Right ventricle myocardium superior (tissue), 1 donor: ENCODE measurements around the gene EIF4ENIF1. TPM values are rescaled to one million over a fixed set of nuclear protein-coding genes. Genes with fewer than 3 reads are reported as not detected.

ENCODE experiments used
- ATAC-seq: fragments of 200-7000 bp; cut with Tn5 transposase; one replicate; pipeline ENCODE4 v1.9.1; 2020; ENCODE audit warnings: mild to moderate bottlenecking; ENCODE audit not compliant: poor library complexity
- DNase-seq: peaks from one replicate; pipeline ENCODE4 v3.0.0-alpha.2; 2020
- intact Hi-C: fragments of 100-400 bp; cut with DNase I; formaldehyde crosslinking; loops from one replicate; pipeline ENCODE4 v1.11.2; 2022
- total RNA-seq: library from RNA; stranded (reverse); fragmentation: NEBNext Ultra II Directional; extraction: Animal tissue kit (Norgen Biotek cat#: 25700); gene quantifications from one replicate; pipeline ENCODE4 v1.2.1, GENCODE V29; 2021
- donor health status: DM: no; HTN: yes; CAD: no; lungs with severe emphysema.

EIF4ENIF1 gene
- total RNA-seq, 1 donor from 2014 or later = 21.7 TPM

- no peak for ATAC-seq
- intact Hi-C loops = no loop called here
- no peak for DNase-seq
These were observed 95.7 kb downstream of the EIF4ENIF1 start for GRCh38 chr22:31393893-31394292.

Other genes with a start within 250 kb of the EIF4ENIF1 start
- 10.4 TPM for gene PIK3IP1, start 197.4 kb downstream of the EIF4ENIF1 start, total RNA-seq
- 9.9 TPM for gene PATZ1, start 143.5 kb downstream of the EIF4ENIF1 start, total RNA-seq
- 60.6 TPM for gene DRG1, start 90.2 kb downstream of the EIF4ENIF1 start, total RNA-seq
- gene SFI1, start 6.7 kb upstream of the EIF4ENIF1 start, total RNA-seq = 5.7 TPM
- 16.6 TPM for gene PISD, start 172.4 kb upstream of the EIF4ENIF1 start, total RNA-seq